ENCODE results near the gene EDNRA.

GRCh38 chr4:147487616-147488015, 6.7 kb downstream of the EDNRA start:
- no peak for TF ChIP-seq POLR2AphosphoS5 (IDR thresholded peaks at IDR 0.05; ENCODE audit: low read depth, low read length)
- no peak for TF ChIP-seq CTCF (IDR thresholded peaks at IDR 0.05)
